K562 (cell line): ENCODE measurements around the gene ZNF322. TPM values are rescaled to one million over a fixed set of nuclear protein-coding genes. Genes with fewer than 3 reads are reported as not detected.

ENCODE experiments used
- AFF4 ChIP-seq: sonication (generic); formaldehyde crosslinking; IDR thresholded peaks from 2 replicates; pipeline ENCODE4 v1.8.0; 2023; ENCODE audit warnings: mild to moderate bottlenecking, missing genetic modification reagents
- EWSR1 ChIP-seq: fragments of 450-650 bp; IDR thresholded peaks from 2 replicates; pipeline ENCODE4 v1.6.1; 2018; ENCODE audit warnings: borderline replicate concordance, mild to moderate bottlenecking, low read depth, moderate library complexity; ENCODE audit not compliant: partially characterized antibody
- FOXJ3 ChIP-seq: sonication (generic); formaldehyde crosslinking; IDR thresholded peaks from 2 replicates; pipeline ENCODE4 v1.4.0; 2020; ENCODE audit warnings: mild to moderate bottlenecking, missing genetic modification reagents
- FOXM1 ChIP-seq, 2 experiments: fragments of 450-650 bp in 1 of 2; sonication (generic) in 1 of 2; formaldehyde crosslinking in 1 of 2; IDR thresholded peaks; 2 replicates each; pipeline versions ENCODE4 v1.6.1 to v1.9.0; 2017 to 2022; ENCODE audit warnings: low read depth in 2 of 2, mild to moderate bottlenecking in 2 of 2, missing genetic modification reagents in 1 of 2, moderate library complexity in 1 of 2
- KDM4B ChIP-seq, 2 experiments: fragments of 450-650 bp in 1 of 2; sonication (generic) in 1 of 2; IDR thresholded peaks; 2 replicates each; pipeline ENCODE4 v1.6.1; 2016 to 2017; ENCODE audit warnings: borderline replicate concordance in 2 of 2, antibody characterized with exemption in 1 of 2, low read depth in 1 of 2, mild to moderate bottlenecking in 1 of 2
- KLF6 ChIP-seq: fragments of 250-450 bp; sonication (Bioruptor Pico); IDR thresholded peaks from 2 replicates; pipeline ENCODE4 v1.4.0; 2020; ENCODE audit warnings: mild to moderate bottlenecking, moderate library complexity, borderline replicate concordance
- MTA1 ChIP-seq: fragments of 450-650 bp; IDR thresholded peaks from 2 replicates; pipeline ENCODE4 v1.6.1; 2017; ENCODE audit warnings: borderline replicate concordance
- MXI1 ChIP-seq: IDR thresholded peaks from 2 replicates; pipeline ENCODE4 v1.6.1; 2011; ENCODE audit warnings: low read depth, mild to moderate bottlenecking, improper control_type of control experiment, low read length
- NR2C2 ChIP-seq, 2 experiments: fragments of 200-800 bp in 1 of 2; sonication (Bioruptor generic) in 1 of 2; sonication (generic) in 1 of 2; formaldehyde crosslinking in 1 of 2; IDR thresholded peaks; 2 replicates each; pipeline versions ENCODE4 v1.6.1 to v1.8.0; 2016 to 2022; ENCODE audit warnings: mild to moderate bottlenecking in 1 of 2, missing compliant biosample characterization in 1 of 2, missing genetic modification characterization in 1 of 2, missing genetic modification reagents in 1 of 2
- PHF21A ChIP-seq: fragments of 450-650 bp; IDR thresholded peaks from 2 replicates; pipeline ENCODE4 v1.6.1; 2017; ENCODE audit warnings: low read depth, borderline replicate concordance
- PRDM10 ChIP-seq: fragments of 450-650 bp; IDR thresholded peaks from 2 replicates; pipeline ENCODE4 v1.6.1; 2018; ENCODE audit not compliant: partially characterized antibody
- SIN3A ChIP-seq, 2 experiments: fragments of 150-350 bp in 1 of 2; IDR thresholded peaks; 2 replicates each; pipeline ENCODE4 v1.6.1; 2011 to 2016; ENCODE audit warnings: borderline replicate concordance in 2 of 2, low read depth in 2 of 2, low read length in 2 of 2, mild to moderate bottlenecking in 2 of 2, moderate library complexity in 2 of 2; ENCODE audit not compliant: control insufficient read depth in 1 of 2
- SMAD1 ChIP-seq: fragments of 150-350 bp; IDR thresholded peaks from 2 replicates; pipeline ENCODE4 v1.6.1; 2014; ENCODE audit warnings: low read length, low read depth; ENCODE audit not compliant: partially characterized antibody
- ZNF280B ChIP-seq: fragments of 250-450 bp; sonication (Bioruptor Pico); IDR thresholded peaks from 2 replicates; pipeline ENCODE4 v1.5.1; 2021; ENCODE audit warnings: mild to moderate bottlenecking
- ZNF780A ChIP-seq: fragments of 250-450 bp; sonication (Bioruptor Pico); IDR thresholded peaks from 2 replicates; pipeline ENCODE4 v1.5.0; 2021; ENCODE audit warnings: mild to moderate bottlenecking
- polyA plus RNA-seq, 8 experiments: library from polyadenylated mRNA; depleted of rRNA in 4 of 8; stranded (reverse) in 5 of 8; unstranded in 3 of 8; fragments of >200 nt; fragmentation: Nextera tagmentation in 2 of 8; fragmentation: Illumina TruSeq in 1 of 8; extraction: Ambion mirVana in 2 of 8; extraction: Trizol in 1 of 8; gene quantifications; 2 replicates each; pipeline versions ENCODE4 v1.2.1 to v1.2.3, GENCODE V29; 2011 to 2014; ENCODE audit warnings: inconsistent platforms in 1 of 8, missing spikeins in 1 of 8
- total RNA-seq, 7 experiments: library from RNA; depleted of rRNA in 6 of 7; stranded (reverse); fragments of >200 nt in 6 of 7; fragmentation: Illumina TruSeq in 2 of 7; extraction: Trizol in 2 of 7; gene quantifications; 2 replicates each; pipeline versions ENCODE4 v1.2.1 to v1.2.3, GENCODE V29; 2011 to 2021; ENCODE audit warnings: low replicate concordance in 1 of 7
- TF ChIP-seq, protein P1 (sequence below): sonication (generic); formaldehyde crosslinking; IDR thresholded peaks from 2 replicates; pipeline ENCODE4 v1.8.0; 2022; ENCODE audit warnings: missing genetic modification reagents, mild to moderate bottlenecking, borderline replicate concordance

The ZNF322 gene
- total and polyA plus RNA-seq, 9 of the 15 experiments (the other 6 are each of a cell fraction or from before 2014, with no cell fraction given), result 4.7 to 31.2 (median 18.7) TPM

- TF ChIP-seq AFF4 (CRISPR knock-in tag), result no peak
- no peak for TF ChIP-seq ZNF280B
- no peak for TF ChIP-seq MTA1
- peak; percentile 56 for TF ChIP-seq PRDM10
- no peak for TF ChIP-seq ZNF780A (CRISPR knock-in tag)
- no peak for TF ChIP-seq NR2C2 (CRISPR knock-in tag; IDR thresholded peaks at IDR 0.05)
- 0 out of 2 replicates have a peak, but pooled peaks have one; percentile 9 for TF ChIP-seq NR2C2 (tag; IDR thresholded peaks at IDR 0.05)
- TF ChIP-seq FOXJ3, result no peak
- TF ChIP-seq, protein P1, sequence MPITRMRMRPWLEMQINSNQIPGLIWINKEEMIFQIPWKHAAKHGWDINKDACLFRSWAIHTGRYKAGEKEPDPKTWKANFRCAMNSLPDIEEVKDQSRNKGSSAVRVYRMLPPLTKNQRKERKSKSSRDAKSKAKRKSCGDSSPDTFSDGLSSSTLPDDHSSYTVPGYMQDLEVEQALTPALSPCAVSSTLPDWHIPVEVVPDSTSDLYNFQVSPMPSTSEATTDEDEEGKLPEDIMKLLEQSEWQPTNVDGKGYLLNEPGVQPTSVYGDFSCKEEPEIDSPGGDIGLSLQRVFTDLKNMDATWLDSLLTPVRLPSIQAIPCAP (CRISPR knock-in tag), result no peak
- no peak for TF ChIP-seq SMAD1
- TF ChIP-seq EWSR1, result no peak
- no peak for TF ChIP-seq KLF6 (CRISPR knock-in tag)
- no peak for TF ChIP-seq SIN3A (IDR thresholded peaks at IDR 0.05; ENCODE audit: borderline replicate concordance in 2 of 2, control insufficient read depth in 1 of 2, low read depth in 2 of 2, low read length in 2 of 2)
- TF ChIP-seq KDM4B (IDR thresholded peaks at IDR 0.05; ENCODE audit: borderline replicate concordance in 2 of 2, low read depth in 1 of 2), result no peak
- no peak for TF ChIP-seq MXI1
- no peak for TF ChIP-seq PHF21A
- TF ChIP-seq FOXM1 (IDR thresholded peaks at IDR 0.05; ENCODE audit: low read depth), result no peak
- no peak for TF ChIP-seq FOXM1 (CRISPR knock-in tag; IDR thresholded peaks at IDR 0.05; ENCODE audit: low read depth)
Observed at GRCh38 chr6:26594131-26594498, 65.4 kb downstream of the ZNF322 start (continued).
